ENCODE results near the gene DOCK2.

Gene DOCK2

GRCh38 chr5:169757016-169757415 lies 119.9 kb downstream of the DOCK2 start:
- no peak overlapping the region for H3K27ac ChIP-seq
- H3K9me3 ChIP-seq, result no peaks in the 10 kb centered on the region
- no peak for TF ChIP-seq CTCF (IDR thresholded peaks at IDR 0.05)
- no peak overlapping the region for H3K4me3 ChIP-seq (ENCODE audit: low read depth in 1 of 2, low read length in 1 of 2)
- no peaks in the 10 kb centered on the region for H3K27me3 ChIP-seq
- peaks cover 12 to 14% of the 10 kb centered on the region in 2 experiments for H3K4me1 ChIP-seq (ENCODE audit: control insufficient read depth in 1 of 2, insufficient read depth in 1 of 2, low read depth in 1 of 2, low read length in 1 of 2)
- H3K36me3 ChIP-seq, result peaks cover 77% of the 10 kb centered on the region

DNA sequence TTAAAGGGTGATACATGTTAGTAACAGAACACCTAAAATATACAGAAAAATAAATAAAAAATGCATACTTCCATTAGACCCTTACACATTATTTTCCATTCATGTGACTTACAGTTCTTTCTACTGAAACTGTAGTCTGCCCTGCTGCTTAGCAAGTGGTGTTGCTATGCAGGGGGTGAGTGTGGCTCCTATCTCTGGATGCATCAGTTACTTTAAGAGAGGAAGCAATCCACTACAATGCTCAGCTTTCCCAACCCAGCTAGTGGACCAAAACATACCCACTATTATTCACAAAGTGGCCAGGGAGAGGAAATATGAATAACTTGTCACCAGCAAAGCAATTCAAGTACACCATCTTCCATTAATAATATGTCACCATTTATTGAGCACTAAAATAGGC lies 121.8 kb downstream of the DOCK2 start:
- Histone ChIP-seq H3K27ac (no peak overlapping the region), H3K9me3 (no peaks in the 10 kb centered on the region), H3K36me3 (peaks cover 84% of the 10 kb centered on the region), H3K27me3 (no peaks in the 10 kb centered on the region), H3K4me1 (ENCODE audit: control insufficient read depth in 1 of 2, insufficient read depth in 1 of 2, low read depth in 1 of 2, low read length in 1 of 2) (peaks cover 5% of the 10 kb centered on the region in 2 experiments), H3K4me3 (ENCODE audit: low read depth in 1 of 2, low read length in 1 of 2) (no peak overlapping the region)
- no peak for TF ChIP-seq CTCF (IDR thresholded peaks at IDR 0.05)

DNA sequence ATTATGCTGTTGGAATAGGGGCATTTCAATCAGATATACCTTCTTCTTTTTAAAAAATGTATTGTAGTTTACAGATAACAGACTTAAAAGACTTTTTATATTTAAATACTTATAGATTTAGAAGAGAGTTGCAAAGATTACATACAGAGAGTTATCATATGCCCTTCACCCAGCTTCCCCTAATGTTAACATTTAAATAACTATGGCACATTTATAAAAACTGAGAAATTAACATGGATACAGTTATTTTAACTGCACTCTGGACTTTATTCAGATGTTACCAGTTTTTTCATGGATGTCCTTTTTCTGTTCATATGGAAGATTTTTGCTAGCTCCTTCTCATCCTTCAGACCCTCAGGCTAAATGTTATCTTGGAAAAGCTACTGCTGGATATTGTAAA lies 123.2 kb downstream of the DOCK2 start:
- Histone ChIP-seq H3K36me3 (peaks cover 93% of the 10 kb centered on the region), H3K27me3 (no peaks in the 10 kb centered on the region), H3K9me3 (no peaks in the 10 kb centered on the region), H3K4me1 (ENCODE audit: control insufficient read depth in 1 of 2, insufficient read depth in 1 of 2, low read depth in 1 of 2, low read length in 1 of 2) (no peaks in the 10 kb centered on the region), H3K4me3 (ENCODE audit: low read depth in 1 of 2, low read length in 1 of 2) (no peak overlapping the region), H3K27ac (no peak overlapping the region)
- TF ChIP-seq CTCF (IDR thresholded peaks at IDR 0.05), result no peak

- no peak overlapping the region for H3K4me3 ChIP-seq (ENCODE audit: low read depth in 1 of 2, low read length in 1 of 2)
- H3K4me1 ChIP-seq (ENCODE audit: control insufficient read depth in 1 of 2, insufficient read depth in 1 of 2, low read depth in 1 of 2, low read length in 1 of 2), result no peaks in the 10 kb centered on the region
- peaks cover 94% of the 10 kb centered on the region for H3K36me3 ChIP-seq
- TF ChIP-seq CTCF (IDR thresholded peaks at IDR 0.05), result no peak
- H3K27me3 ChIP-seq, result no peaks in the 10 kb centered on the region
- no peaks in the 10 kb centered on the region for H3K9me3 ChIP-seq
- no peak overlapping the region for H3K27ac ChIP-seq
Observed at GRCh38 chr5:169762338-169763095, 125.4 kb downstream of the DOCK2 start.

DNA sequence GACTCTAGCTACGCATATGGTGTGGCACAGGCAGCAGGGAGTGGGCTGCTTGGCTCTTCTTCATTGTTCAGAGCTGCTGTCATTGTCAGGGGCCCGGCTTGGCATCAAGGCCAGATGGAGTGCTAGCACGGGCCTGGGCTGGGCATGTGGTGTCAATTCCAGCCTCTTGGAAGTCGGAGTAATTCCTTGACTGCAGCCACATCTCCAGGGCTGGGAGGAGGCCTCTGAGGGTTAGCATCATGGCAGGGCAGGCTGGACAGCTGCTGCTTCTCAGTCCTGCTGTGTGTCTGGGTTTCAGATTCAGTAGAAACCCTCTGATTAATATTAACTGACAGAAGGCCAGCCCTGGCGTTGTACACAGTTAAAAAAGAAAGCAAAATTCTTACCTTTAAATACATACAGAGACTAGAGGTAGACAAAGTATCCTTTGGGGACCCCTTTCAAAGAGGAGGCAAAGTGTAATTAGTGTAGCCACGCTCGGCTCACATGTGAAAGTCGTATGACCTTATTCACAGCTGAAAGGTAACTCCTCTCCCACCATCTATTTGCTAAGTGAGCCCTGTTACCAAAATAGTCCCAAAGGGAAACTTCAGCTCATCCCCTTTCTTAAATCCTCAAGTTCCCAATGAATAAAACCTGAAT lies 126.4 kb downstream of the DOCK2 start:
- Histone ChIP-seq H3K4me1 (ENCODE audit: control insufficient read depth in 1 of 2, insufficient read depth in 1 of 2, low read depth in 1 of 2, low read length in 1 of 2) (no peaks in the 10 kb centered on the region), H3K4me3 (ENCODE audit: low read depth in 1 of 2, low read length in 1 of 2) (no peak overlapping the region), H3K9me3 (no peaks in the 10 kb centered on the region), H3K27ac (no peak overlapping the region), H3K36me3 (peaks cover 99% of the 10 kb centered on the region), H3K27me3 (no peaks in the 10 kb centered on the region)
- no peak for TF ChIP-seq CTCF (IDR thresholded peaks at IDR 0.05)
